Endometrial microvascular endothelial cells (primary cell): ENCODE data around the gene NT5C3B. TPM values are rescaled to one million over a fixed set of nuclear protein-coding genes. Genes with fewer than 3 reads are reported as not detected.
"Not testable (repeated sequence)": the region's sequence is repeated elsewhere in the genome, so short reads cannot be mapped to it uniquely, and the experiment has no call there.

Source experiments
- in situ Hi-C: cut with HindIII; loops from 2 replicates; pipeline ENCODE4 v1.10.0; 2017; ENCODE audit warnings: low sequenced_read_pairs, low pct_unique_long_range_greater_than_20kb; ENCODE audit errors: inconsistent ontology term
- total RNA-seq: library from RNA; depleted of rRNA; stranded (reverse); fragments of >200 nt; gene quantifications from one replicate; pipeline ENCODE4 v1.2.3, GENCODE V29; 2015; ENCODE audit errors: inconsistent ontology term

NT5C3B gene
- total RNA-seq = 56.4 TPM

DNA sequence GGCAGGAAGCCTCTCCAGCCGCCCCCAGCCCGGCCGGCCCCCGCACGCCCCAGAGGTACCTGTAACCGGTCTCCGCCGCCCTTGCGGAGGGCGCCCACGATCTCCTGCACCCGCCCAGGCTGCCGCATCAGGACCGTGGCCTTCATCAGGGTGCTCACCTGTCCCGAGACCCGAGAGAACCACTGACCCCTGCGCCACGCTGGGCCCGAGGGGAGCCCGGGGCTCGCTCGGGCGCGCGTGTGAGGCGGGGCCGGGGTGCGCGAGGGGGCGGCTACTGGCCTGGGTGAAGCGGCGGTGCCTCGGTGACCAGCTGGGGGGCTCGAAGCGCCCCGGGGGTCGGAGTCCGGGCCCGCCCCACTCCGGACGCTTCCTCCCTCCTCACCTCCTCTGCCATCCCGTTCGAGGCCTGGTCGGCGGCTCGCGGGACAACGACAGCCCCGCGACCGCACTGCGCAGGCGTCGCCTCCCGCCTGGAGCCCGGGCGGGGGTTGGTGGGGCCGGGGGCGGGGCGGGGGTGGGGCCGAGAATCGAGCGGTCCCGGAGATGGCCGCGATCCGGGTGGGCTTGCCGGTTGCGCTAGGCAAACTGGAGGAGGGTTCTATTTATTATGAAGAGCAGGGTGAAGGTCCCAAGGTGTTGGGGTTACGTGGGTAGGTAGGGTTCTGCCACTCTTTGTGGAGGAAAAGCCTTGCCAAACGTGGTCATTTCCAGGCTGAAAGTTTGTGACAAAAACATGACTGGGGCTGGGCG lies at the start of gene NT5C3B:
Gene NT5C3B (minus strand): TSS at position 433 of the 750 bp plus-strand sequence. CDS start 39 bp downstream, at position 394.
- in situ Hi-C loops = no loop called here

DNA sequence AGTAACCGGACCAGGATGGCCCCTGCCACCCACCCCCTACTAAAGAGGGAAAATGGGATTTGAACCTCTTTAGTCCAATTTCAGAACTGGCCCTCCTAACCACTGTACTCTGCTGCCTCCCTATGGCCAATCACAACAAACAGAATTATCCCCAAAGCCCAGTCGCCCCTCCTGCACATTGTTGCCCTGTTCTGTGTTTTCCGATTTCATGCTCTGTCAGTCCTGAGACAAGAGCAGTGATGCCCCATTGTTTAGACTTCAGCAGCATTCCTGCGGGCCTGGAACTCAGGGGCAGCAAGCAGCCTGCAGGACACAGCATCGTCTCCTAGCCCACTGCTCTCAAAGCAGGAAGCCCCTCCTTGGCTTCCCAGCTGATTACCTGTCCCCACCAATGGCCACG lies 49.7 kb upstream of the NT5C3B start:
- in situ Hi-C loops = no loop called here

DNA sequence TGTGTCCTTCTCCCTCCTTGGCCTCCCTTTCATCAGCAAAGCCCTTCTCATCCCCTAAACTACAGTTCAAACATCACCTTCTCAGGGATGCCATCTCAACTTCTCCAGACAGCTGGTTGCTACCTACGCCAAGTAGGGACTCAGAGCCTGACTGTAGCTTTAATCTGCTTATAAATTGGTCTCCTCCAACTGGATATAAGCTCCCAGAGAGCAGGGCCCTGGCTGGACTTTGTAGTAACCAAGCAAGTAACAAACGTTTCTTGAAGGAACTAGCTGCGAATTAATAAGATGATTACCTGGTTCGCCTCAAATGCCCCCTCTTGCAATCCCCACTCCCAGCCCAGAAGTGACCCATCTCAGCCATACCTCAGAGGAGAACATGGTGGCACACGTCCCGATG lies 46.7 kb upstream of the NT5C3B start:
- in situ Hi-C loops = no loop called here

DNA sequence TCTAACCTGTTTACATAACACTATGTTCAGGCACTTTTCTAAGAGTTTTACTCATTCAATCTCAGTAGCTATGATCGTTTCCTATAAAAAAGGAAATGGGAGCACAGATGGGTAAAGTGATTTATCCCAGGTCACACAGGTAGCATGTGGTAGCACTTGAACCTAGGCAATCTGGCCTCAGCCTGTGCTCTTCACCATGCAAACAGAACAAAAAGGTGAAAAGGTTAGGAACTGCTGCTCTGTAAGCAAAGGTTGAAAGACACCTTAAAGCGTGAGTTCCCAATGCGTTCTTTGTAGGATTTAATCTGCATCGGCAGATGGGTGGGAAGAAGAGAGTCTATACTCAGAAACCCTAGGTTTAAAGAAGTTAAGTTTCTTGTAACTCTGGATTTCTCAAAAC lies 44.1 kb upstream of the NT5C3B start:
- in situ Hi-C loops = no loop called here

DNA sequence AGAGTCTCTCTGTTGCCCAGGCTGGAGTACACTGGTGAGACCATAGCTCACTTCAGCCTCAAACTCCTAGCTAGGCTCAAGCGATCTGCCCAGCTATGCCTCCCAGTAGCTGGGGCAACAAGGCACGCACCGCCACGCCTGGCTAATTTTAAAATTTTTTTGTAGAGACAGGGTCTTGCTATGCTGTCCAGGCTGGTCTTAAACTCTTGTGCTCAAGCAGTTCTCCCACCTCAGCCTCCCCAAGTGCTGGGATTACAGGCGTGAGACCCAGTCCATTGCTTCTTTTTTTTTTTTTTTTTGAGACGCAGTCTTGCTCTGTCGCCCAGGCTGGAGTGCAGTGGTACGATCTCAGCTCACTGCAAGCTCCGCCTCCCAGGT lies 38.2 kb upstream of the NT5C3B start:
- in situ Hi-C loops = not testable (repeated sequence)

DNA sequence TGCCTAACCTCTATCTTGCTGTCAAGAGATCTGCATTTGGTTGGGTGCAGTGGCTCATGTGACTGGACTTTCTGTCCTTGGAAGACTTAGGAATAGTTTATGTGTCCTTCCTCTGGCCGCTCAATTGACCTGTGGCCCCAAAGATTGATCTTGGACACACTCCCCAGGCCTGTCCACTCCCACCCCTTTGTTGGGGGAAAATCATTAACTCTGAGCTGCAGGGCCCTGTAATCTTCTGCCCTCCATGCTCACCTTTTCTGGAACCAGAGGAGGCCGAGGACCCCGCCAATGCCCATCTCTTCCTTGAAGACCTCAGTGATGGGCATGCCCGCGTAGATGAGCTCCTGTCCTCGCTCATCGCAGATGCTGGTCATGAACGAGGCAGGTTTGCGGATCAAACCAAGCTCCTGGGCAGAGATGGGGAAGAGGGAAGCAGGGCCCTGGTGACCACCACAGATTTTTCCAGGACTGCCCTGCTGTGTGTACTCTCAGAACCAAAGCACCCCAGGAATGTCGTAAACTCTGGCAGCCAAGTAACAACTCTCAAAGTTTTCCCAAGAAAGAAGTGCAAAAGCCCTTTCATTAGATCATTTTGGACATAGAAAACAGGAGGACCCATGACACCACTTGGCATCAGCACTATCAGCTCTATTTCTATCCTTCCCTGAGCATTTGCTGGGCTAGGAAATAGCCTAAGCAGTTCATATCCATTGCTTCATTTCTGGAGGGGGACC lies 37.7 kb upstream of the NT5C3B start:
- in situ Hi-C loops = no loop called here

DNA sequence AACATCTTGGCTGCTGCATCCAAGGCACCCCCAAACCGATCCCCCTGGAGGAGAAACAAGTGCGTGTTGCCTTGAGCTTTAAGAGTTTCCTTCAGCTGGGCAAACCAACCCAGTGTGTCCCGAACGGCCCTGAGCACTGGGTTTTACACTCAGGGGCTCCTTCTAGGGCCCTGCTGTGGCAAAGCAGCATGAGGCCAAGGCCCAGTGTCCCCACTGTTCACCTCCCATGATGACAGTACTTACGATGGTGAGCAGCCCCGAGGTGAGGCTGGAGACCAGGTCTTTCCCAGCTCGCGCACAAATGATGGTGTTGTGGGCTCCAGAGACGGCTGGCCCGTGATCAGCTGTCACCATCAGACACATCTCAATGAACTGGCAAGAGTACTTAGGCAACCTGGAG lies 35.8 kb upstream of the NT5C3B start:
- in situ Hi-C loops = no loop called here

DNA sequence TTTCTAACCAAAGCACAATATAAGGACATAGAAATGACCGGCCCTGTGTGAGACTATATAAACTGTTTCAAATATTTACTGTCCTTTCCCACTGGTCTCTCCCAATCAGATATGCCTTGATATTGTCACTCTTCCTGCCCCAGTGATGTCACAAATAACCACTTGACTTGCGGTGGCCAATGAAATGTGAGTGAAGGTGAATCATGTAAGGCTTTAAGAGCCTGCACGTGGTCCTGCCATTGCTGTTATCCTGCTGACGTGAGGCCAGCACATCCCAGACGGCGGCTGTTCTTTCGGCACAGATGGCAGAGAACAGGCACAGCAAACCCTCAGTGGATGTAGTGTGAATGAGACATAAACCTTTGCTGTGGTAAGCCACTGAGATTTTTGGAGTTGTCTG lies 34.6 kb upstream of the NT5C3B start:
- in situ Hi-C loops = no loop called here

DNA sequence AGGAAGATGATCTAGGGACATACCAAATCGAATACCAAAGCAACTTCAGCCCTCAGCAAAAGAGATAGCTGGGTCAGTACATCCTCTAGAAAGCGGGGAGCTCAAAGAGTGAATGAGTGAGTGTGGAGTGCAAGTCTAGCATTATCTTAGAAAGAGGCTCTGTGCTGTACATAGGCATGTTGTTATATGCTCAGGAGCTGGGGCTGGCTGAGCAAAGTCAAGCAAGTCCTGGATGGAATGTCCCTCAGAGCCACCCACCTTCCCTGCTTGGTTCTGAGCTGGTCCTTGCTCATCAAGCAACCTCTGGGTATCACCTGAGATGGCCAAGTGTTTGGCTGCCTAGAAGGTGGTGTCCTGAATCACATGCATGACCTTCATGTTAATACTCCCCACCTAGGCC lies 34.1 kb upstream of the NT5C3B start:
- in situ Hi-C loops = no loop called here

DNA sequence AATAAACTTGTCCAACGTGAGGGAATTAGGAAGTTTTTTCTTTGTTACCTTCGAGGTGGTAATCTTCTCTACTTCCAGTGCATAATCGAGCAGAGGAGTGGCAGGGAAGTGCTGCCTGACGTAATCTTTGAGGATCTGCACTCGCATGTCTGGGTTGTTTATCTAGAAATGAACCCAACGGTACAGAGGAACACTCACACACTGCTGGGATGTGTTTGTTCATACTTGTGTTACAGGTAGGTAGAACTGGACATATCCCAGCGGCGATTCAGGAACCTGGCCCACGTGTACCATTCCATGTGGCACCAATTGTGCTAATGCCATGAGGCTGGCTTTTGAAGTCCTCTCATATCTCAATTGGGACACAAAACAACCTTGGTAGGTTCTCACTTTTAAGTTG lies 33.4 kb upstream of the NT5C3B start:
- in situ Hi-C loops = no loop called here

DNA sequence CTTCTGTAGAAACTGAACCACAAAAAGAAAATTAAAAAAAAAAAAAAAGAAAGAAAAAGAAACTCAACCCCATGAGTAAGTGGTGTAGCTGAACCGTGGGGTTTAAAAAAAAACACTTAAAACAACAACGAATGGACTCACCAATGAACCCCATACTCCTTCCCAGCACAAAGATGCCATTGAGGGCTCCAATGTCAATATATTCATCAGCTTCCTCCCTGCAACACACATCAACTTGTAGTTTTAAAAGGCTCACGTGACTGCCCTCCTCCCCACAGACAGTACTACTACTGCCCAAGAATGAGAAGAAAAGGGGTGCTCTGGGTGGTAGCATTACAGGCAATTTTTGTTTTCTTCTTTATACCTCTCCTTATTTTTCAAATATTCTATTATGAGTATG lies 32.5 kb upstream of the NT5C3B start:
- in situ Hi-C loops = no loop called here

DNA sequence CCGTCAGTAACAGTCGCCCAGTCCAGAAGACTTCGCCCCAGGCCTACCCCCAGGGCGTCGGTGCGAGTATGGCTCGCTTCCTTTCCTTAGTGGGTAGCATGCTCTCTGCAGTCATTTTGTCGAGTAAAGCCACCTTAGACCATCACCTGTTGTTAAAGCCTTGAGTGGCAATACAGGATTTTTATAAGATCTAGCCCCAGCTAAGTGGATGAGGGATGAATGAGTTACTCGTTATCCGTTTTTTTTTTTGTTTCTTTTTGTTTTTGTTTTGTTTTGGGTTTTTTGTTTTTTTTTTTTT lies 29.5 kb upstream of the NT5C3B start:
- in situ Hi-C loops = no loop called here

DNA sequence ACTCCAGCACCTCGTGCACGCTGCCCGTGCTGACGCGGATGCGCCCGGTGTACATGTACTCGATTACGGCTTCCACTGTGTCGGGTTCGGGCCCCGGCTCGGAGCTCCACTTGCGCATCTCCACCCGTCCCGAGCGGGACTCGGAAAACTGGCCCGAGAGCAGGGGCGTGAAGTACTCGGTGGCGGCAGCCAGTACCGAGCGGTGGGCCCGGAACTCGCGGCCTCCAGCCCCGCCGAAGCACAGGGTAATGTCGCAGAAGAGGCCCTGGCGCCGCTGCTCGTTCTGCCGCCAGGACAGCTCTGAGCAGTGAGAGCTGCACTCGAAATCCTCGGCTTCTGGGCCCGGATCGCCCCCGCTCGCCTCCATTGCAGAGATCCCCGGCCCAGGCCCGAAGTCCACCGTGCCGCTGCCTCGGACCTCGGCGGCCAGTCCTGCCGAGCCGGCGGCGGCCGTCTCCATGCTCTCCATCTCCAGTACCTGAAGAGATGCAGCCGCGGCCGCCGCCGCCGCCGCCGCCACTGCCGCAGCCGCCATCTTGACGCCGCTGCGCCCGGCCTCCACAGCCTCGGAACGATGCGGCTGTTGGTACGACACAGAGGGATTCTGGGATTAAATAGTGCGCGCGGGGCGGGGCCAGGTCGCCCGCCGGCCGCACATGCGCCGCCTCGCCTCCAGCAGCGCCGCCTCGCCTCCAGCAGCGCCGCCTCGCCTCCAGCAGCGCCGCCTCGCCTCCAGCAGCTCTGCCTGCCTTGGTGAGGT lies 29.0 kb upstream of the NT5C3B start, which contains the start of gene KLHL11:
Gene KLHL11 (minus strand): TSS at position 588 of the 760 bp plus-strand sequence. CDS start 53 bp downstream, at position 535.
- in situ Hi-C loops = no loop called here

DNA sequence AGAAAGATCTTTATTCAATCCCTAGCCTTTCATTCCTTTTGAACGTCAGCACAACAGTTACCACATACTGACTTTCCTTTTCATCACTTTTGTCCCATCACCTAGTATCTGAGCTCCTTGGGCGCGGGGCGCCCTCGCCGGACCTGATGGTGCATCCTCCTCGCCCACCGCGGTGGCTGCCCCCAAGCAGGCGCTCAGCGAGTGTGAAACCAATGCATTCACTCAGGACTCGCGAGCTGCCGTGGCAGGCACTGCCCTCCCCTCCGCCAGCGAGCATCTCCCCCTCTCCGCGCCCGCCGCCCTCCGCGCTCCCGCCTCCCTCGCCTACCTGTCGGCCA lies 28.4 kb upstream of the NT5C3B start:
- in situ Hi-C loops = no loop called here

DNA sequence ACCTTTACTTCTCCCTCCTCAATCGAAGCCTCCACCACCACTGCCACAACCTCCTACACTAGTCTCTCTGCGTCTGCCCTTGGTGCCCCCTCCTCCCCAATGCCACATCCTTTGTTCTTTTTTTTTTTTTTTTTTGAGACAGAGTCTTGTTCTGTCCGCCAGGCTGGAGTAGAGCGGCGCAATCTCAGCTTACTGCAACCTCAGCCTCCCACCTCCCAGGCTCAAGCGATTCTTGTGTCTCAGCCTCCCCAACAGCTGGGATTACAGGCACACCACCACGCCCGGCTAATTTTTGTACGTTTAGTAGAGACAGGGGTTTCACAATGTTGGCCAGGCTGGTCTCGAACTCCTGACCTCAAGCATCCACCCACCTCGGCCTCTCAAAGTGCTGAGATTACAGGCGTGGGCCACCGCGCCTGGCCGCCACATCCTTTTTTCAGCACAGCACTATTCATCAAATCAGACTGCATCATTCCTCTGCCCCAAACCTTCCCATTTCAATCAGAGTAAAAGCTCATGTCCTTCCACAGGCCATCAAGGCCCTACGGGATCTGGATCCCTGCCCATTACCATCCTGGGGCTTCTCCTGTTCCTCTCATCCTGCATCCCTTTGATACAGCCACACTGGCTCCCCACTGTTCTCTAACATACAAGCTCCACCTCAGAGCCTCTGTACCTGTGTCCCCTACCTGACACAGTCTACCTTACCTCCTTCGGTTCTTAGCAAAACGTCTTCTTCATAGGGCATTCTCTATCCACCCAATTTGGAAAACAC lies 27.2 kb upstream of the NT5C3B start:
- in situ Hi-C loops = no loop called here

DNA sequence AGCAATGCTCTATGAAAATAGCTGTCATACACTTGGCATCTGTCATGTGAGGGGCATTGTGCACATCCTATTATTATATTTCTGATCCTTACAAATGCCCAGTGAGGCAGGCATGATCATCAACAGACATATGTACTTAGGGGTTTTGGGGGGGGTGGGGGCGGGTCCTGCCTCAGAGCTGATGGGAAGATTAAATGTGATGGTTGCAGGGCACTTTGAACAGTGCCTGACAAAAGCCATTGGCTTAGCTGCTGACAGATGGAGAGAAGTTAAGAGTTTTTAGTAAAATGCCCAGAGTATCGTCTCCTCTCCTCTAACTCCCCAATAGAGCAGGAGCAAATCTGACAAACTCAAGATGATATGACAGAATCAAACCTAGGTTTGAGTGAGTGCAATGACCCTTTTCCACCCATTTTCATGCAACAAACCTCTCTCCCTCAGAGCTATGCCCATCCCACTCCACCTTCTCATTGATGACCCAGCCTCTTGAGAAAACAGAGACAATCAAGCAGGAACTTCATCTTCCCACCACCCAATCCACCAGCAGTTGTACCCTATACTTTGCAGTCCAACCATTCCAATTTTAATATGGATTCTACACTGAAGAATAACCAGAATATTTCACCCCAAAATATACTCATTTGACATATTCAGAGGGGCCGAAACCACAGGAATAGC lies 24.4 kb upstream of the NT5C3B start:
- in situ Hi-C loops = no loop called here

DNA sequence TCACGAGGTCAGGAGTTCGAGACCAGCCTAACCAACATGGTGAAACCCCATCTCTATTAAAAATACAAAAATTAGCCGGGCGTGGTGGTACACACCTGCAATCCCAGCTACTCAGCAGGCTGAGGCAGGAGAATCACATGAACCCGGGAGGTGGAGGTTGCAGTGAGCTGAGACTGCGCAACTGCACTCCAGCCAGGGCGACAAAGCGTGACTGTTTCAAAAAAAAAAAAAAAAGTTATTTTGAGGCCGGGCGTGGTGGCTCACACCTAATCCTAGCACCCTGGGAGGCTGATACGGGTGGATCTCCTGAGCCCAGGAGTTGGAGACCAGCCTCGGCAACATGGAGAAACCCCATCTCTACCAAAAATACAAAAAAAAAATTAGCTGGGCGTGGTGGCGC lies 15.3 kb upstream of the NT5C3B start:
- in situ Hi-C loops = not testable (repeated sequence)

DNA sequence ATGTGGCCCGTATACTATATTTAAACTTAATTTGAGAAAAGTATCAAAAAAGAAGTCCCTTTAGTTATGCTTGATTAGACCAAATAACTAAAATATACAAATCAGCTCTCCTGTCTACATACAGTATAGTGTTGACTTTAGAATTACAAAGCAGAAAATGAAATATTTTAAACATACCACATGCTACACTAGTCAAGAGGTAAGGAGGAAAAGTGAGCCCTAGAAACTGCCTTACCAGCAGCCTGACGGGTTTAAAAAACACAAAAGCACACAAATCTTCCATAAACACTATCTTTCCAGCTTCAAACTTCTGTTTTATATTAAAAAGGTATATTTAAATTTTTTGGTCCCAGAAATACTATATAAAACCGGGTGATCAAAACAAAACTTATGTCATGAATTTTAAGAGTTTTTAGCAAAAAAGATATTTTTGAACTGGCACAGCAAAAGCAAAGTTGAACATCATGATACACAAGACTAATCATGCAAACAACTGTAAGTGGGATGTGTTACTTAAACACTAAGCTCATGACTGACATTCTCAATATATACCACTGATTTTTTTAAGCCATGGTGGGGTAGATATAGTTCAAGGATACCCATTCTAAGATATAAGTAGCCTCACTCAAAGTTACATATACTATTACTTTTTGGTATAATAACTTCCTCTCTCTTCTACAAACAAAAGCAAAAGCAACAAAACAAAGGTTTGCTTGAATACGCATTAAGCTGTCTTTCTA lies 13.4 kb upstream of the NT5C3B start:
- in situ Hi-C loops = no loop called here
